H1 (cell line): ENCODE results near the gene HHAT. TPM values are rescaled to one million over a fixed set of nuclear protein-coding genes. Genes with fewer than 3 reads are reported as not detected.

Experiments
- CTCF ChIA-PET: fragments of 300-600 bp; sonication (Branson Sonifier 250); formaldehyde crosslinking; loops from one replicate; lab custom pipeline; 2021; ENCODE audit not compliant: partially characterized antibody; lab: Charles Lee
- POLR2A ChIA-PET: fragments of 300-600 bp; sonication (Branson Sonifier 250); formaldehyde crosslinking; loops from one replicate; lab custom pipeline; 2021; ENCODE audit warnings: inconsistent platforms; ENCODE audit not compliant: partially characterized antibody; lab: Charles Lee
- DNase-seq, 2 experiments: peaks; one replicate each; pipeline versions ENCODE4 v3.0.0 to v3.0.0-alpha.2; 2010 to 2022; ENCODE audit warnings: low spot score in 2 of 2, low read depth in 1 of 2, mixed read lengths in 1 of 2
- FAIRE-seq: peaks from 2 replicates; lab custom pipeline; 2011; peaks lifted over from hg19 to GRCh38; lab: Jason Lieb, UNC
- H2AFZ ChIP-seq: 2 replicates; pipeline ENCODE4 v1.8.1; 2012; ENCODE audit warnings: low read length, inconsistent platforms
- H2AK5ac ChIP-seq: 2 replicates; pipeline ENCODE4 v1.6.1; 2013; ENCODE audit warnings: low read depth, low read length
- H2BK120ac ChIP-seq: replicated peaks from 2 replicates; pipeline ENCODE3; 2013; ENCODE audit warnings: low read depth, low read length, inconsistent platforms
- H2BK12ac ChIP-seq: 2 replicates; pipeline ENCODE4 v1.6.1; 2013; ENCODE audit warnings: low read depth, low read length
- H2BK15ac ChIP-seq: 2 replicates; pipeline ENCODE4 v1.6.1; 2013; ENCODE audit warnings: low read length
- H2BK20ac ChIP-seq: 2 replicates; pipeline ENCODE4 v1.6.1; 2013; ENCODE audit warnings: low read length
- H2BK5ac ChIP-seq: 2 replicates; pipeline ENCODE4 v1.6.1; 2013; ENCODE audit warnings: low read depth, low read length
- H3K14ac ChIP-seq: 2 replicates; pipeline ENCODE4 v1.6.1; 2013; ENCODE audit warnings: inconsistent platforms; ENCODE audit not compliant: insufficient read length
- H3K18ac ChIP-seq: 2 replicates; pipeline ENCODE4 v1.6.1; 2013; ENCODE audit warnings: low read length; ENCODE audit errors: extremely low read depth
- H3K23ac ChIP-seq: 2 replicates; pipeline ENCODE4 v1.6.1; 2013; ENCODE audit warnings: inconsistent platforms; ENCODE audit not compliant: insufficient read length
- H3K23me2 ChIP-seq: 2 replicates; pipeline ENCODE4 v1.6.1; 2013; ENCODE audit warnings: low read depth, low read length
- H3K27ac ChIP-seq: 2 replicates; pipeline ENCODE4 v1.6.1; 2011; ENCODE audit warnings: low read depth, low read length, inconsistent platforms
- H3K27me3 ChIP-seq, 4 experiments: replicated peaks in 1 of 4; 1 replicate in 1 of 4; 2 replicates in 3 of 4; pipeline versions ENCODE4 v1.6.1 to v1.8.1; 2011 to 2013; ENCODE audit warnings: low read length in 3 of 4, mild to moderate bottlenecking in 3 of 4, inconsistent platforms in 2 of 4, mixed read lengths in 2 of 4, moderate library complexity in 1 of 4; ENCODE audit not compliant: control insufficient read depth in 3 of 4, insufficient read depth in 3 of 4; ENCODE audit errors: extremely low read depth in 1 of 4
- H3K36me3 ChIP-seq, 4 experiments: 2 replicates each; pipeline versions ENCODE4 v1.6.1 to v1.8.1; 2011 to 2013; ENCODE audit warnings: mild to moderate bottlenecking in 4 of 4, low read length in 3 of 4, moderate library complexity in 2 of 4, control low read depth in 1 of 4, inconsistent platforms in 1 of 4; ENCODE audit not compliant: insufficient read depth in 4 of 4, control insufficient read depth in 2 of 4
- H3K4ac ChIP-seq: replicated peaks from 2 replicates; pipeline ENCODE3; 2013; ENCODE audit warnings: low read length, low read depth, mixed read lengths, inconsistent platforms; ENCODE audit not compliant: insufficient read length
- H3K4me1 ChIP-seq, 4 experiments: replicated peaks in 1 of 4; 1 replicate in 1 of 4; 2 replicates in 3 of 4; pipeline versions ENCODE4 v1.6.1 to v1.8.1; 2011 to 2013; ENCODE audit warnings: low read length in 3 of 4, inconsistent platforms in 2 of 4, mixed read lengths in 1 of 4; ENCODE audit not compliant: insufficient read depth in 4 of 4, control insufficient read depth in 3 of 4
- H3K4me2 ChIP-seq, 2 experiments: 2 replicates each; pipeline versions ENCODE4 v1.6.1 to v1.8.1; 2011 to 2013; ENCODE audit warnings: low read depth in 2 of 2, low read length in 2 of 2, control low read depth in 1 of 2, inconsistent platforms in 1 of 2, mild to moderate bottlenecking in 1 of 2; ENCODE audit not compliant: insufficient read depth in 1 of 2
- H3K4me3 ChIP-seq, 4 experiments: fragments of 200-600, 300-600 bp in 1 of 4; sonication (generic), shearing (Covaris generic), sonication (Bioruptor Twin) in 1 of 4; 2 replicates each; pipeline versions ENCODE4 v1.5.1 to v1.8.1; 2011 to 2016; ENCODE audit warnings: low read length in 4 of 4, low read depth in 3 of 4, control low read depth in 2 of 4, inconsistent platforms in 2 of 4, mild to moderate bottlenecking in 2 of 4, mixed read lengths in 1 of 4, moderate library complexity in 1 of 4; ENCODE audit not compliant: insufficient read depth in 2 of 4; ENCODE audit errors: extremely low read depth in 1 of 4
- H3K56ac ChIP-seq: replicated peaks from 2 replicates; pipeline ENCODE3; 2013; ENCODE audit warnings: low read depth, mild to moderate bottlenecking, mixed read lengths, low read length, inconsistent platforms; ENCODE audit not compliant: insufficient read length
- H3K79me1 ChIP-seq: 2 replicates; pipeline ENCODE4 v1.6.1; 2013; ENCODE audit warnings: low read depth, low read length, control low read depth
- H3K79me2 ChIP-seq, 2 experiments: 2 replicates each; pipeline versions ENCODE4 v1.6.1 to v1.8.1; 2012 to 2013; ENCODE audit warnings: low read length in 2 of 2, mild to moderate bottlenecking in 2 of 2, inconsistent platforms in 1 of 2; ENCODE audit not compliant: insufficient read depth in 2 of 2, control insufficient read depth in 1 of 2
- H3K9ac ChIP-seq, 4 experiments: replicated peaks in 1 of 4; 1 replicate in 1 of 4; 2 replicates in 3 of 4; pipeline versions ENCODE4 v1.6.1 to v1.8.1; 2011 to 2013; ENCODE audit warnings: low read depth in 3 of 4, low read length in 3 of 4, control low read depth in 2 of 4, mild to moderate bottlenecking in 2 of 4, moderate library complexity in 2 of 4, inconsistent platforms in 1 of 4; ENCODE audit errors: extremely low read depth in 1 of 4
- H3K9me3 ChIP-seq, 2 experiments: 2 replicates each; pipeline versions ENCODE4 v1.6.1 to v1.8.1; 2012 to 2013; ENCODE audit warnings: mild to moderate bottlenecking in 2 of 2, moderate library complexity in 2 of 2, control low read depth in 1 of 2, inconsistent platforms in 1 of 2, low read depth in 1 of 2, low read length in 1 of 2, mixed read lengths in 1 of 2; ENCODE audit not compliant: insufficient read depth in 2 of 2
- H4K20me1 ChIP-seq, 2 experiments: replicated peaks in 1 of 2; 2 replicates each; pipeline versions ENCODE3 to v1.8.1; 2011 to 2013; ENCODE audit warnings: inconsistent platforms in 2 of 2, low read length in 2 of 2, mild to moderate bottlenecking in 1 of 2; ENCODE audit not compliant: insufficient read depth in 2 of 2, control insufficient read depth in 1 of 2
- H4K5ac ChIP-seq: 2 replicates; pipeline ENCODE4 v1.6.1; 2013; ENCODE audit warnings: low read length, low read depth, mixed read lengths, inconsistent platforms; ENCODE audit not compliant: insufficient read length
- H4K8ac ChIP-seq: 2 replicates; pipeline ENCODE4 v1.8.0; 2013; ENCODE audit warnings: mild to moderate bottlenecking, moderate library complexity, low read length, inconsistent platforms; ENCODE audit not compliant: insufficient read depth; ENCODE audit errors: extremely low read depth
- H4K91ac ChIP-seq: replicated peaks from 2 replicates; pipeline ENCODE3; 2013; ENCODE audit warnings: low read length, mixed read lengths, inconsistent platforms; ENCODE audit not compliant: insufficient read length
- ATF2 ChIP-seq: IDR thresholded peaks from 2 replicates; pipeline ENCODE4 v1.6.1; 2012; ENCODE audit warnings: low read length, inconsistent platforms
- EGR1 ChIP-seq: IDR thresholded peaks from 2 replicates; pipeline ENCODE4 v1.6.1; 2011; ENCODE audit warnings: low read depth, low read length, borderline replicate concordance
- FOSL1 ChIP-seq: IDR thresholded peaks from 2 replicates; pipeline ENCODE4 v1.6.1; 2011; ENCODE audit warnings: mild to moderate bottlenecking, low read depth, low read length, moderate library complexity; ENCODE audit not compliant: insufficient read depth
- JUND ChIP-seq: IDR thresholded peaks from 2 replicates; pipeline ENCODE4 v1.6.1; 2011; ENCODE audit warnings: mild to moderate bottlenecking, improper control_type of control experiment, low read length
- KDM1A ChIP-seq: fragments of 200-600, 300-600 bp; sonication (generic); IDR thresholded peaks from 2 replicates; pipeline ENCODE4 v1.7.1; 2016; ENCODE audit warnings: mild to moderate bottlenecking, low read length, borderline replicate concordance
- KDM4A ChIP-seq: IDR thresholded peaks from one replicate; pipeline ENCODE4 v1.7.1; 2012; ENCODE audit warnings: low read depth, mild to moderate bottlenecking, moderate library complexity, low read length, inconsistent platforms; ENCODE audit not compliant: severe bottlenecking
- KDM5A ChIP-seq: fragments of 200-600 bp; IDR thresholded peaks from 2 replicates; pipeline ENCODE4 v1.7.1; 2012; ENCODE audit warnings: mild to moderate bottlenecking, low read length, inconsistent platforms, mixed read lengths
- POLR2AphosphoS5 ChIP-seq: IDR thresholded peaks from 2 replicates; pipeline ENCODE4 v1.6.1; 2011; ENCODE audit warnings: low read depth, low read length
- SP4 ChIP-seq: IDR thresholded peaks from 2 replicates; pipeline ENCODE4 v1.6.1; 2012; ENCODE audit warnings: low read length, inconsistent platforms
- SUZ12 ChIP-seq: fragments of 200-600 bp; sonication (generic); IDR thresholded peaks from 2 replicates; pipeline ENCODE4 v1.6.1; 2012; ENCODE audit warnings: mild to moderate bottlenecking, inconsistent platforms, low read length, moderate library complexity, mixed read lengths
- TCF12 ChIP-seq: IDR thresholded peaks from 2 replicates; pipeline ENCODE4 v1.6.1; 2011; ENCODE audit warnings: low read depth, mild to moderate bottlenecking, low read length
- WGBS, 2 experiments: shearing (Covaris generic) in 1 of 2; methylation state at CpG; one replicate each; pipeline versions ENCODE4 v1.1.6 to v1.1.7; 2013 to 2015; ENCODE audit warnings: low lambda C conversion rate in 2 of 2, mixed read lengths in 2 of 2, inconsistent platforms in 1 of 2, low coverage in 1 of 2, missing lambda C conversion rate in 1 of 2; ENCODE audit not compliant: insufficient replicate concordance in 2 of 2, insufficient coverage in 1 of 2, insufficient read length in 1 of 2; ENCODE audit errors: extremely low coverage in 1 of 2, missing lambda C conversion rate in 1 of 2; 5-methylcytosine and 5-hydroxymethylcytosine counted together
- polyA plus RNA-seq, 7 experiments: library from polyadenylated mRNA; depleted of rRNA in 3 of 7; stranded (reverse) in 5 of 7; unstranded in 2 of 7; fragments of >200 nt in 5 of 7; fragments of 200-250 nt in 2 of 7; gene quantifications; 1 replicate in 5 of 7; 2 replicates in 1 of 7; 4 replicates in 1 of 7; pipeline versions ENCODE4 v1.2.1 to v1.2.3, GENCODE V29; 2011 to 2013; ENCODE audit warnings: missing spikeins in 2 of 7, mixed read lengths in 2 of 7
- total RNA-seq: library from RNA; stranded (reverse); fragmentation: NEBNext Ultra II Directional; extraction: Animal tissue kit (Norgen Biotek cat#: 25700); gene quantifications from 2 replicates; pipeline ENCODE4 v1.2.1, GENCODE V29; 2021

The HHAT gene
- total and polyA plus RNA-seq, 2 of the 8 experiments (the other 6 are each of a cell fraction or from before 2014, with no cell fraction given): 0.15 to 0.51 TPM

GRCh38 chr1:210300923-210301614 is 27.6 kb upstream of the HHAT start:
- H3K18ac ChIP-seq: no peak overlapping the region
- no peak overlapping the region for H3K4ac ChIP-seq
- no peak overlapping the region for H2BK120ac ChIP-seq
- 0 out of 2 replicates have a peak overlapping the region, but pooled peaks have one; percentile 28 for H2AK5ac ChIP-seq
- no peak for FAIRE-seq
- no peak overlapping the region for H4K5ac ChIP-seq
- no peaks in the 10 kb centered on the region for H4K20me1 ChIP-seq
- DNase-seq: no peak
- no peak overlapping the region for H4K91ac ChIP-seq
- no peak overlapping the region for H4K8ac ChIP-seq
- H3K79me2 ChIP-seq: no peaks in the 10 kb centered on the region
- H3K27me3 ChIP-seq: no peaks in the 10 kb centered on the region
- no peak overlapping the region for H3K4me3 ChIP-seq
- peak overlapping the region; percentile 89; the same call in 1 of the 2 replicates for H2BK20ac ChIP-seq
- no peak overlapping the region for H3K9ac ChIP-seq
- H3K36me3 ChIP-seq: no peaks in the 10 kb centered on the region
- no peaks in the 10 kb centered on the region for H3K23me2 ChIP-seq
- H3K56ac ChIP-seq: no peak overlapping the region
- POLR2A ChIA-PET: interaction anchor here (1.5 to 3.9 kb wide), 2 partner anchors 21 to 73 kb away, joined by 4 to 14 read pairs; no protein-coding TSS in a partner anchor
- H3K4me1 ChIP-seq: peaks cover 0 to 3% (median 0%) of the 10 kb centered on the region in 4 experiments; a peak in 1 of 7 replicates
- 86% methylated on average over 5 of the region's 5 CpGs; no CpG with 5 or more reads in 1 of the 2 experiments for WGBS, 2 experiments
- H2BK5ac ChIP-seq: no peak overlapping the region
- no peak overlapping the region for H2BK15ac ChIP-seq
- H2BK12ac ChIP-seq: no peak overlapping the region; the same call in 1 of the 2 replicates
- no peak overlapping the region for H3K27ac ChIP-seq
- CTCF ChIA-PET: interaction anchor here (0.7 to 4.7 kb wide), 9 partner anchors 10 to 726 kb away, joined by 3 to 43 read pairs (median 3); no protein-coding TSS in a partner anchor
- no peaks in the 10 kb centered on the region for H3K79me1 ChIP-seq
- no peak overlapping the region for H2AFZ ChIP-seq
- no peaks in the 10 kb centered on the region for H3K9me3 ChIP-seq
- H3K4me2 ChIP-seq: no peak overlapping the region
- no peak overlapping the region for H3K23ac ChIP-seq
- H3K14ac ChIP-seq: no peak overlapping the region
- no peak for TF ChIP-seq KDM5A
- TF ChIP-seq POLR2AphosphoS5: no peak
- no peak for TF ChIP-seq EGR1
- no peak for TF ChIP-seq JUND
- no peak for TF ChIP-seq ATF2
- TF ChIP-seq KDM1A: no peak
- TF ChIP-seq TCF12: no peak
- no peak for TF ChIP-seq SUZ12
- TF ChIP-seq SP4: no peak
- TF ChIP-seq FOSL1: no peak
- no peak for TF ChIP-seq KDM4A
